CD14-positive monocyte (primary cell): ENCODE results near the gene CRAT. TPM values are rescaled to one million over a fixed set of nuclear protein-coding genes. Genes with fewer than 3 reads are reported as not detected.
A peak's percentile ranks its signal among the peaks of the same experiment; 100 is the strongest.

Experiments used
- DNase-seq, 3 donors: peaks; one replicate each; pipeline ENCODE4 v3.0.0-alpha.2; 2011 to 2022
- H2AFZ ChIP-seq: 2 replicates; pipeline ENCODE4 v1.6.0; 2012; ENCODE audit warnings: mild to moderate bottlenecking, low read depth, low read length, inconsistent platforms; ENCODE audit not compliant: insufficient read depth, poor library complexity, severe bottlenecking
- H3K27ac ChIP-seq, 2 donors: 1 replicate in 1 of 2; 2 replicates in 1 of 2; pipeline ENCODE4 v1.5.1; 2012 to 2013; ENCODE audit warnings: low read length in 2 of 2, control low read depth in 1 of 2, inconsistent platforms in 1 of 2, low read depth in 1 of 2, mild to moderate bottlenecking in 1 of 2
- H3K27me3 ChIP-seq, 2 donors: one replicate each; pipeline versions ENCODE4 v1.6.0 to v1.6.1; 2011 to 2013; ENCODE audit warnings: low read length in 2 of 2; ENCODE audit not compliant: control insufficient read depth in 2 of 2, insufficient read depth in 2 of 2
- H3K36me3 ChIP-seq, 2 donors: replicated peaks in 1 of 2; 1 replicate in 1 of 2; 2 replicates in 1 of 2; pipeline versions ENCODE4 v1.5.1 to v1.6.1; 2012 to 2013; ENCODE audit warnings: low read length in 2 of 2, control low read depth in 1 of 2, inconsistent platforms in 1 of 2, mild to moderate bottlenecking in 1 of 2; ENCODE audit not compliant: insufficient read depth in 2 of 2, control insufficient read depth in 1 of 2
- H3K4me1 ChIP-seq, 2 donors: 1 replicate in 1 of 2; 2 replicates in 1 of 2; pipeline versions ENCODE4 v1.5.1 to v1.6.1; 2012 to 2013; ENCODE audit warnings: low read length in 2 of 2, control low read depth in 1 of 2, inconsistent platforms in 1 of 2, mild to moderate bottlenecking in 1 of 2, moderate library complexity in 1 of 2; ENCODE audit not compliant: insufficient read depth in 2 of 2, control insufficient read depth in 1 of 2
- H3K4me2 ChIP-seq: replicated peaks from 2 replicates; pipeline ENCODE3; 2012; ENCODE audit warnings: low read length, moderate library complexity, mild to moderate bottlenecking; ENCODE audit not compliant: poor library complexity, severe bottlenecking; ENCODE audit errors: extremely low read depth
- H3K4me3 ChIP-seq, 3 experiments: fragments of 200-600 bp in 1 of 3; sonication (generic) in 1 of 3; replicated peaks in 1 of 3; 1 replicate in 2 of 3; 2 replicates in 1 of 3; pipeline ENCODE4 v1.5.1; 2011 to 2013; ENCODE audit warnings: low read length in 3 of 3, mild to moderate bottlenecking in 3 of 3, control low read depth in 2 of 3, low read depth in 2 of 3, inconsistent platforms in 1 of 3, moderate library complexity in 1 of 3
- H3K79me2 ChIP-seq: 2 replicates; pipeline ENCODE4 v1.6.0; 2012; ENCODE audit warnings: mild to moderate bottlenecking, control low read depth, inconsistent platforms, low read length, moderate library complexity; ENCODE audit not compliant: insufficient read depth
- H3K9ac ChIP-seq: 2 replicates; pipeline ENCODE4 v1.6.0; 2017; ENCODE audit warnings: low read length, mild to moderate bottlenecking; ENCODE audit not compliant: insufficient read depth, poor library complexity, severe bottlenecking
- H3K9me3 ChIP-seq, 2 donors: replicated peaks in 1 of 2; 1 replicate in 1 of 2; 2 replicates in 1 of 2; pipeline versions ENCODE4 v1.5.1 to v1.6.1; 2012 to 2013; ENCODE audit warnings: low read length in 2 of 2, control low read depth in 1 of 2; ENCODE audit not compliant: control insufficient read depth in 1 of 2, insufficient read depth in 1 of 2
- H4K20me1 ChIP-seq: 2 replicates; pipeline ENCODE4 v1.6.0; 2012; ENCODE audit warnings: mild to moderate bottlenecking, low read length, control low read depth, moderate library complexity; ENCODE audit not compliant: insufficient read depth
- H3K27ac Mint-ChIP-seq, 7 donors: one replicate each; pipeline ENCODE4 v1.8.0; 2020; ENCODE audit warnings: mild to moderate bottlenecking in 7 of 7, mixed read lengths in 7 of 7, moderate library complexity in 6 of 7, inconsistent platforms in 2 of 7
- H3K27me3 Mint-ChIP-seq, 3 donors: one replicate each; pipeline ENCODE4 v1.8.0; 2021 to 2022; ENCODE audit warnings: low read depth in 3 of 3, mild to moderate bottlenecking in 3 of 3, mixed read lengths in 3 of 3, moderate library complexity in 3 of 3, inconsistent platforms in 1 of 3
- H3K36me3 Mint-ChIP-seq, 2 donors: one replicate each; pipeline ENCODE4 v1.8.0; 2020; ENCODE audit warnings: mixed read lengths in 2 of 2, inconsistent platforms in 1 of 2, mild to moderate bottlenecking in 1 of 2
- H3K4me1 Mint-ChIP-seq: one replicate; pipeline ENCODE4 v1.8.0; 2020; ENCODE audit warnings: mild to moderate bottlenecking, mixed read lengths
- H3K4me3 Mint-ChIP-seq, 2 donors: one replicate each; pipeline ENCODE4 v1.8.0; 2020; ENCODE audit warnings: mild to moderate bottlenecking in 2 of 2, mixed read lengths in 2 of 2, moderate library complexity in 1 of 2
- H3K9me3 Mint-ChIP-seq, 7 donors: one replicate each; pipeline ENCODE4 v1.8.0; 2020 to 2022; ENCODE audit warnings: mixed read lengths in 7 of 7, mild to moderate bottlenecking in 6 of 7, moderate library complexity in 6 of 7, inconsistent platforms in 2 of 7
- CTCF ChIP-seq: fragments of 200-600 bp; IDR thresholded peaks from one replicate; pipeline ENCODE4 v1.8.0; 2022; ENCODE audit warnings: antibody characterized with exemption, mild to moderate bottlenecking
- WGBS: methylation state at CpG from one replicate; pipeline ENCODE4 v1.1.5; 2013; ENCODE audit warnings: missing lambda C conversion rate; ENCODE audit not compliant: insufficient coverage; 5-methylcytosine and 5-hydroxymethylcytosine counted together
- intact Hi-C, 2 donors: fragments of 100-400 bp; cut with micrococcal nuclease; formaldehyde crosslinking; loops; one replicate each; pipeline versions ENCODE4 v1.15.0 to v1.15.1; 2023
- polyA plus RNA-seq, 3 donors: library from polyadenylated mRNA; depleted of rRNA in 1 of 3; unstranded in 2 of 3; stranded (reverse) in 1 of 3; fragments of 300-500 nt in 2 of 3; fragments of >200 nt in 1 of 3; fragmentation: Illumina TruSeq in 2 of 3; gene quantifications; 1 replicate in 2 of 3; 2 replicates in 1 of 3; pipeline ENCODE4 v1.2.3, GENCODE V29; 2012 to 2021

CRAT gene
- polyA plus RNA-seq, 3 donors: 12.2 to 19.4 (median 15.0) TPM

- peaks cover 44 to 48% of the 10 kb centered on the region in 2 donors for H3K4me1 ChIP-seq
- H3K9me3 ChIP-seq: no peaks in the 10 kb centered on the region
- Mint-ChIP-seq H3K27me3 (peaks cover 0 to 4% (median 0%) of the 10 kb centered on the region in 3 donors), H3K9me3 (peaks cover 0 to 3% (median 0%) of the 10 kb centered on the region in 7 donors), H3K27ac (peak overlapping the region in 4 of 7 donors; percentile 26 to 78 (median 42)), H3K4me3 (peak overlapping the region; percentile 71 to 79), H3K36me3 (peaks cover 14 to 21% of the 10 kb centered on the region in 2 donors), H3K4me1 (peaks cover 43% of the 10 kb centered on the region)
- peak; percentile 38 to 50 (median 47) for DNase-seq
- H2AFZ ChIP-seq: peak overlapping the region; percentile 1
- peak overlapping the region in 1 of 3 experiments; percentile 99 for H3K4me3 ChIP-seq
- H4K20me1 ChIP-seq: peaks cover 6% of the 10 kb centered on the region
- H3K4me2 ChIP-seq: peak overlapping the region; percentile 100
- no peaks in the 10 kb centered on the region for H3K27me3 ChIP-seq
- TF ChIP-seq CTCF: peak; percentile 11
- peaks cover 46% of the 10 kb centered on the region for H3K79me2 ChIP-seq
- intact Hi-C loops: no loop called here
- no peak overlapping the region for H3K27ac ChIP-seq
- peaks cover 12 to 19% of the 10 kb centered on the region in 2 donors for H3K36me3 ChIP-seq
- H3K9ac ChIP-seq: no peak overlapping the region
- 29% methylated on average over 4 of the region's 7 CpGs for WGBS
Observed at GRCh38 chr9:129109537-129109903, 1.1 kb downstream of the CRAT start.

- Histone ChIP-seq H3K9ac (no peak overlapping the region), H3K4me2 (peak overlapping the region; percentile 100), H4K20me1 (peaks cover under 1% of the 10 kb centered on the region), H3K4me1 (peaks cover 38 to 43% of the 10 kb centered on the region in 2 donors), H3K4me3 (peak overlapping the region in 1 of 3 experiments; percentile 99), H3K79me2 (peaks cover 40% of the 10 kb centered on the region), H3K36me3 (peaks cover 12 to 19% of the 10 kb centered on the region in 2 donors), H3K27ac (no peak overlapping the region), H3K27me3 (no peaks in the 10 kb centered on the region), H2AFZ (no peak overlapping the region), H3K9me3 (no peaks in the 10 kb centered on the region)
- H3K4me1 Mint-ChIP-seq: peaks cover 37% of the 10 kb centered on the region
- peak overlapping the region; percentile 71 to 79 for H3K4me3 Mint-ChIP-seq
- peaks cover 14 to 21% of the 10 kb centered on the region in 2 donors for H3K36me3 Mint-ChIP-seq
- DNase-seq: no peak
- 84% methylated on average over 8 of the region's 10 CpGs for WGBS
- peak overlapping the region in 2 of 7 donors; percentile 26 to 78 for H3K27ac Mint-ChIP-seq
- TF ChIP-seq CTCF: no peak
- intact Hi-C loops: no loop called here
- peaks cover 0 to 4% (median 0%) of the 10 kb centered on the region in 3 donors for H3K27me3 Mint-ChIP-seq
- peaks cover 0 to 3% (median 0%) of the 10 kb centered on the region in 7 donors for H3K9me3 Mint-ChIP-seq
Observed at GRCh38 chr9:129108805-129109536, 1.6 kb downstream of the CRAT start.
